ENCODE data around the gene PCMT1. TPM values are rescaled to one million over a fixed set of nuclear protein-coding genes. Genes with fewer than 3 reads are reported as not detected.

Gene PCMT1
- total and polyA plus RNA-seq, 9 of the 15 experiments (the other 6 are each of a cell fraction or from before 2014, with no cell fraction given) = 217 to 541 (median 327) TPM

DNA sequence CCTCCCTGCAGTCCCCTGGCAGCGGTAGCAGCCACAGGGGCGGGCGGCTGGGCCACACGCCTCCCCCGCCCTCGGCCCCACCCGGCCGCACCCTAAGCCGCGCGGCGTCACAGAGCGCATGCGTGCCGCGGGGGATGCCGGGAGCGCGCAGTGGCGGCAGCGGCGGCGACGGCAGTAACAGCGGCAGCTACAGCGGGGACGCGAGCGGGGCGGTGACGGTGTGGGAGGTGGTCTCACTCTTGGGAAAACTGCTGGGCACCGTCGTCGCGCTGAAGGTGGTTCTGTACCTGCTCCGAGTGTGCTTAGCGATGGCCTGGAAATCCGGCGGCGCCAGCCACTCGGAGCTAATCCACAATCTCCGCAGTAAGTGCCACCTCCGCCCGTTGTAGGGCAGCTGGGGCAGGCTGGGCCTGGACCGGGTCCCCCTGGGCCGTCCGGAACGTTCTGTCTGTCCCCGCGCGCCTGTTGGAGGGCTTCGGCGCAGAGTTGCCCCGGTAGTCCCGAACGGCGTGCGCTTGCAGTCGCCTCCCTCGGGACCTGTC, at the start of gene PCMT1 (continued):
- TF ChIP-seq CBX2 (IDR thresholded peaks at IDR 0.05; ENCODE audit: insufficient read depth, low read length, poor library complexity, severe bottlenecking) = no peak
- TF ChIP-seq, protein P1, sequence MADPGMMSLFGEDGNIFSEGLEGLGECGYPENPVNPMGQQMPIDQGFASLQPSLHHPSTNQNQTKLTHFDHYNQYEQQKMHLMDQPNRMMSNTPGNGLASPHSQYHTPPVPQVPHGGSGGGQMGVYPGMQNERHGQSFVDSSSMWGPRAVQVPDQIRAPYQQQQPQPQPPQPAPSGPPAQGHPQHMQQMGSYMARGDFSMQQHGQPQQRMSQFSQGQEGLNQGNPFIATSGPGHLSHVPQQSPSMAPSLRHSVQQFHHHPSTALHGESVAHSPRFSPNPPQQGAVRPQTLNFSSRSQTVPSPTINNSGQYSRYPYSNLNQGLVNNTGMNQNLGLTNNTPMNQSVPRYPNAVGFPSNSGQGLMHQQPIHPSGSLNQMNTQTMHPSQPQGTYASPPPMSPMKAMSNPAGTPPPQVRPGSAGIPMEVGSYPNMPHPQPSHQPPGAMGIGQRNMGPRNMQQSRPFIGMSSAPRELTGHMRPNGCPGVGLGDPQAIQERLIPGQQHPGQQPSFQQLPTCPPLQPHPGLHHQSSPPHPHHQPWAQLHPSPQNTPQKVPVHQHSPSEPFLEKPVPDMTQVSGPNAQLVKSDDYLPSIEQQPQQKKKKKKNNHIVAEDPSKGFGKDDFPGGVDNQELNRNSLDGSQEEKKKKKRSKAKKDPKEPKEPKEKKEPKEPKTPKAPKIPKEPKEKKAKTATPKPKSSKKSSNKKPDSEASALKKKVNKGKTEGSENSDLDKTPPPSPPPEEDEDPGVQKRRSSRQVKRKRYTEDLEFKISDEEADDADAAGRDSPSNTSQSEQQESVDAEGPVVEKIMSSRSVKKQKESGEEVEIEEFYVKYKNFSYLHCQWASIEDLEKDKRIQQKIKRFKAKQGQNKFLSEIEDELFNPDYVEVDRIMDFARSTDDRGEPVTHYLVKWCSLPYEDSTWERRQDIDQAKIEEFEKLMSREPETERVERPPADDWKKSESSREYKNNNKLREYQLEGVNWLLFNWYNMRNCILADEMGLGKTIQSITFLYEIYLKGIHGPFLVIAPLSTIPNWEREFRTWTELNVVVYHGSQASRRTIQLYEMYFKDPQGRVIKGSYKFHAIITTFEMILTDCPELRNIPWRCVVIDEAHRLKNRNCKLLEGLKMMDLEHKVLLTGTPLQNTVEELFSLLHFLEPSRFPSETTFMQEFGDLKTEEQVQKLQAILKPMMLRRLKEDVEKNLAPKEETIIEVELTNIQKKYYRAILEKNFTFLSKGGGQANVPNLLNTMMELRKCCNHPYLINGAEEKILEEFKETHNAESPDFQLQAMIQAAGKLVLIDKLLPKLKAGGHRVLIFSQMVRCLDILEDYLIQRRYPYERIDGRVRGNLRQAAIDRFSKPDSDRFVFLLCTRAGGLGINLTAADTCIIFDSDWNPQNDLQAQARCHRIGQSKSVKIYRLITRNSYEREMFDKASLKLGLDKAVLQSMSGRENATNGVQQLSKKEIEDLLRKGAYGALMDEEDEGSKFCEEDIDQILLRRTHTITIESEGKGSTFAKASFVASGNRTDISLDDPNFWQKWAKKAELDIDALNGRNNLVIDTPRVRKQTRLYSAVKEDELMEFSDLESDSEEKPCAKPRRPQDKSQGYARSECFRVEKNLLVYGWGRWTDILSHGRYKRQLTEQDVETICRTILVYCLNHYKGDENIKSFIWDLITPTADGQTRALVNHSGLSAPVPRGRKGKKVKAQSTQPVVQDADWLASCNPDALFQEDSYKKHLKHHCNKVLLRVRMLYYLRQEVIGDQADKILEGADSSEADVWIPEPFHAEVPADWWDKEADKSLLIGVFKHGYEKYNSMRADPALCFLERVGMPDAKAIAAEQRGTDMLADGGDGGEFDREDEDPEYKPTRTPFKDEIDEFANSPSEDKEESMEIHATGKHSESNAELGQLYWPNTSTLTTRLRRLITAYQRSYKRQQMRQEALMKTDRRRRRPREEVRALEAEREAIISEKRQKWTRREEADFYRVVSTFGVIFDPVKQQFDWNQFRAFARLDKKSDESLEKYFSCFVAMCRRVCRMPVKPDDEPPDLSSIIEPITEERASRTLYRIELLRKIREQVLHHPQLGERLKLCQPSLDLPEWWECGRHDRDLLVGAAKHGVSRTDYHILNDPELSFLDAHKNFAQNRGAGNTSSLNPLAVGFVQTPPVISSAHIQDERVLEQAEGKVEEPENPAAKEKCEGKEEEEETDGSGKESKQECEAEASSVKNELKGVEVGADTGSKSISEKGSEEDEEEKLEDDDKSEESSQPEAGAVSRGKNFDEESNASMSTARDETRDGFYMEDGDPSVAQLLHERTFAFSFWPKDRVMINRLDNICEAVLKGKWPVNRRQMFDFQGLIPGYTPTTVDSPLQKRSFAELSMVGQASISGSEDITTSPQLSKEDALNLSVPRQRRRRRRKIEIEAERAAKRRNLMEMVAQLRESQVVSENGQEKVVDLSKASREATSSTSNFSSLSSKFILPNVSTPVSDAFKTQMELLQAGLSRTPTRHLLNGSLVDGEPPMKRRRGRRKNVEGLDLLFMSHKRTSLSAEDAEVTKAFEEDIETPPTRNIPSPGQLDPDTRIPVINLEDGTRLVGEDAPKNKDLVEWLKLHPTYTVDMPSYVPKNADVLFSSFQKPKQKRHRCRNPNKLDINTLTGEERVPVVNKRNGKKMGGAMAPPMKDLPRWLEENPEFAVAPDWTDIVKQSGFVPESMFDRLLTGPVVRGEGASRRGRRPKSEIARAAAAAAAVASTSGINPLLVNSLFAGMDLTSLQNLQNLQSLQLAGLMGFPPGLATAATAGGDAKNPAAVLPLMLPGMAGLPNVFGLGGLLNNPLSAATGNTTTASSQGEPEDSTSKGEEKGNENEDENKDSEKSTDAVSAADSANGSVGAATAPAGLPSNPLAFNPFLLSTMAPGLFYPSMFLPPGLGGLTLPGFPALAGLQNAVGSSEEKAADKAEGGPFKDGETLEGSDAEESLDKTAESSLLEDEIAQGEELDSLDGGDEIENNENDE (IDR thresholded peaks at IDR 0.05; ENCODE audit: low read depth, low read length) = no peak
- TF ChIP-seq ELF2 (CRISPR knock-in tag; IDR thresholded peaks at IDR 0.05) = no peak
- peak; percentile 35; the same call in 1 of the 2 replicates for TF ChIP-seq ATF7 (IDR thresholded peaks at IDR 0.05)
- TF ChIP-seq RBM22 (IDR thresholded peaks at IDR 0.05; ENCODE audit: low read depth, low read length, poor library complexity, severe bottlenecking) = peak; percentile 50
- TF ChIP-seq CEBPZ (IDR thresholded peaks at IDR 0.05; ENCODE audit: borderline replicate concordance, low read depth, low read length) = no peak
- no peak for TF ChIP-seq SAFB (IDR thresholded peaks at IDR 0.05; ENCODE audit: borderline replicate concordance, low read depth, low read length)
- TF ChIP-seq, protein P2, sequence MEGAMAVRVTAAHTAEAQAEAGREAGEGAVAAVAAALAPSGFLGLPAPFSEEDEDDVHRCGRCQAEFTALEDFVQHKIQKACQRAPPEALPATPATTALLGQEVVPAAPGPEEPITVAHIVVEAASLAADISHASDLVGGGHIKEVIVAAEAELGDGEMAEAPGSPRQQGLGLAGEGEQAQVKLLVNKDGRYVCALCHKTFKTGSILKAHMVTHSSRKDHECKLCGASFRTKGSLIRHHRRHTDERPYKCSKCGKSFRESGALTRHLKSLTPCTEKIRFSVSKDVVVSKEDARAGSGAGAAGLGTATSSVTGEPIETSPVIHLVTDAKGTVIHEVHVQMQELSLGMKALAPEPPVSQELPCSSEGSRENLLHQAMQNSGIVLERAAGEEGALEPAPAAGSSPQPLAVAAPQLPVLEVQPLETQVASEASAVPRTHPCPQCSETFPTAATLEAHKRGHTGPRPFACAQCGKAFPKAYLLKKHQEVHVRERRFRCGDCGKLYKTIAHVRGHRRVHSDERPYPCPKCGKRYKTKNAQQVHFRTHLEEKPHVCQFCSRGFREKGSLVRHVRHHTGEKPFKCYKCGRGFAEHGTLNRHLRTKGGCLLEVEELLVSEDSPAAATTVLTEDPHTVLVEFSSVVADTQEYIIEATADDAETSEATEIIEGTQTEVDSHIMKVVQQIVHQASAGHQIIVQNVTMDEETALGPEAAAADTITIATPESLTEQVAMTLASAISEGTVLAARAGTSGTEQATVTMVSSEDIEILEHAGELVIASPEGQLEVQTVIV (CRISPR knock-in tag; IDR thresholded peaks at IDR 0.05; ENCODE audit: borderline replicate concordance) = no peak
- TF ChIP-seq ZNF57 (CRISPR knock-in tag; IDR thresholded peaks at IDR 0.05) = no peak
- TF ChIP-seq HNRNPH1 (optimal IDR thresholded peaks at IDR 0.05; ENCODE audit: low read depth, low read length) = no peak
